GM21619 (cell line): ENCODE measurements around the gene PTHLH.

Source experiments
- ATAC-seq: cut with Tn5 transposase; IDR thresholded peaks from one replicate; pipeline ENCODE4 v1.9.1; 2021; ENCODE audit not compliant: unreplicated experiment

PTHLH gene

DNA sequence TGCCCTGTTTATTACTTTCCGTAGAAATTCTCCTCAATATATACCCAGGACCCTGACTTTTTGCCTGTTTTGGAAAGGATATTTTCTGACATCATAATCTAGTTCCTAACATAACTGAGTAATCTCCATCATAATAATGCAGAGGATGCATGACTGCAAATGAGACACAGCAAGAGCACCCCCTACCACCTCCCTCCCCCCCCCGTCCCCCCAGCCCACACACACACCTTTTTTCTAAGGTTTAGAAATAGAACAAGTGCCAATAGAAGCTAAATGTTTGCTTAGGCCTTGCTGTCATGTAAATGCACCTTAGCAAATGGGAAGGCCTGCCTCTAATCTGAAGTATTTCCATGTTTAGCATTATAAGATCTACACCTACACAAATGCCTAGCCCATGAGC is at the start of gene PTHLH:
PTHLH (minus strand) TSS at position 13 of the 400 bp plus-strand sequence. CDS start 3,239 bp downstream, outside the sequence.
- ATAC-seq = no peak

DNA sequence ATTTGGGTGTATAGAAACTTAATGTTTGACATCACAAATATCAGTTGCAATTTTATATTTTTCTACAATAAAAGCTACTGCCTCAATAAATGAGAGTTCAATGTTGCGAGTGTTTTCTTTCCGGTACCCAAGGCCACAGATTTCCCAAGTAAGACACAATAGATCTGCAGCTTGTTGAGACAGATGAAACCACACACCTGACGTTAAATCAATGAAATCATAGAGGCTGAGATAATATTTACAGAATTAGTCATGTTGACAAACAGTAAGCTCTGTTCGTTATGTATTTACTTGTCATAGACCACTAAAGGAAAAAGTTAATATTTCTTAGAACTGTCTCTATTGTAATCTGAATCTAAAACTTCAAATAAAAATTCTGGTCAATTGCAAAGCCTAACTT is 49.2 kb upstream of the PTHLH start:
- no peak for ATAC-seq

DNA sequence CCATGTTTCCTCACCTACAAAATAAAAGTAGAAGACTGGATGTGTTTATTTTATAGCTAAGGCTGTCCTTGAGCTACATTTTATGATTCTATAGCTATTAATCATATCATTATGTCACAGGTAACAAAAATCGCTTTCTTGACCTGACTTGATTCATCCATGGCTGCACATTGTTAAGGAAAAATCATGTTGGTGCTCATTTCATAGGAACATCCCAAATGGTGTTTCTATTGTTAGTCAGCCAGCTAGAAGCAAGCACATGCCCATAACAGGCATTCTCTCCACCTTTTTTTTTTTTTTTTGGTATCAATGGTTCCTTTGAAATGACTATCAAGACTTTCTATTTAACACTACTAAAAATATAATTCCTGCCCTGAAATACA is 45.3 kb upstream of the PTHLH start:
- ATAC-seq = no peak

DNA sequence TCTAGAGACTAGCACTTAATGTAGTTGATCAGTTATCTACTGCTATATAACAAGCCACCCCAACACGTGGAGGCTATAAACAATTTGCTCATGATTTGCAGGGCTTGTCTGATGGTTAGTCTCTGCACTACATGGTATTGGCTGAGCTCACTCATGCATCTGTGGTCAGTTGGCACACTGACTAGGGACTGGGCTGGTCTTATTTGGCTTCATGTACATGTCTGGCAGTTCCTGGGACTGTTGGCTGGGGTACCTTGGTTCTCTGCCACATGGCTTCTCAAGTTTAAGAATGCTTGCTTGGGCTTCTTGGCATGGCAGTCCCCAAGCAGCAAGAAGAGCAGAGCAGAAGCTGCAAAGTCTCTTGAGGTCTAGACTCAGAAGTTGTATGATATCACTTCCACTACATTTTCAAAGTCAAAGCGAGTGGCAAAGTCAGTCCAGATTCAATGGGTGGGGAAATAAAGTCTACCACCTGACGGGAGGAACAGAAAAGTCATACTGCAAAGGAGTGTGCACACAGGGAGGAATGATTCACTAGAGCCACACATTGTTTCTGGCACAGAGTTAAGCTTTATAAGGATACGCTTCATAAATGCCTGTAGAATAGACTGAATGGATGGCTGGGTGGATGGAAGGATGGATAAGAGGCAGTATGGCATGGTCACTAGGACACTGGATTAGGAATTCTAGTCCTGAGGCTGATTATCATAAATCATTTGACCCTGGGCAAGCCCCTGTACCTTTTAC is 44.8 kb upstream of the PTHLH start:
- no peak for ATAC-seq

DNA sequence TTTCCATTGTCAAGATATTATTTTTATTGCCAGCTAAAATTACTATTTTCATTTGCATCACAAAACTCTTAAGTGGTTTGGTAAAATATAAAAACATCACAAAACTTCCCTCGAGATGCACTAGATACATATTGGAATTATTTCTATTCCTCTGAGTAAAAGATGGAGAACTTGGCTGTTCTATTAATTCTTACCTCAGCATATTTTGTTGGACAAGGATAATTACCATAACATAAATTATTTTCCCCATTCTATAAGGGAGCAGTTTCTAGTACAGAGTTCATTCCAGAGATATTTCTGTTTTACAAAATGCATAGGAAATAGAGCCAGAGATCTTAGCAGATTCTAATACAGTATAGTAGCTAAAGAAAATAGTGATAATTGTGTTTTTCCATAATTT is 42.6 kb upstream of the PTHLH start:
- ATAC-seq = no peak

GRCh38 chr12:28014196-28014595 is 41.7 kb upstream of the PTHLH start:
- ATAC-seq = no peak

GRCh38 chr12:28012333-28012918 is 39.9 kb upstream of the PTHLH start:
- no peak for ATAC-seq

DNA sequence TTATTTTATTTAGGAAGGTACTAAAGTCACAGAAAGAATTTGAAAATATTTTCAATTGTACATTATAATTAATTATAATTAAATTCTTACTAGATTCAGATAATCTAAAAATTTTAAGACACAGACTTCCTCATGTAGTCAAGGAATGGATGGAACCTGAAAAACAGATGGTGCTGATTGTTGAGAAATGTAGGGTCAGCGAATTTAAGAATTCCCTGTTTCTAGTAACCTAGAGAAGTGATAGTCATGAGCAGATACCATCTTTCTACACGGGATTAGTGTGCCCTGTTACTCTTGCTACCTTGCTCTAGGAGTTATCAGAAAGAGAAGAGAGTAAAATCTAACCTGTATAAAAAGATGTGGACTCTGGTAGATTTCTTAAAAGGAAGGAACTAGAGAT is 37.5 kb upstream of the PTHLH start:
- ATAC-seq = no peak

GRCh38 chr12:27999970-28000369 is 27.4 kb upstream of the PTHLH start:
- no peak for ATAC-seq

DNA sequence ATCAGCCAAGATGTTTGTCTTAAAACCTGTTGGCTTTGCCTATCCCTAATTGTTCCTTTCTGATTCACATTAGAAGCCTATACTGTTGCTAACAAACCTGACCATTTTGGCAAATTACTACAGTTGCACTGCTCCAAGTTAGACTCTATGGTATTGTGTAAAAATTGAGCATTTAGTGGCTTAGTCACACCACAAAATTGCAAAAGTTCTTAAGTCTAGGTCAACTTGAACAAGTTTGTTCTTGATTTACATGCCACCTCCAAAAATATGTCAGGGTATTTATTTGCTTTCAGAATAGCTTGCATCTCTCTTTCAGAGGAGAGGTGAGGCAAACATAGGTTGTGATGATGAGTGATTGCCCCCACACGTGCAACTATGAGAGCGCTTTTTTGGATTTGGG is 27.0 kb upstream of the PTHLH start:
- no peak for ATAC-seq

DNA sequence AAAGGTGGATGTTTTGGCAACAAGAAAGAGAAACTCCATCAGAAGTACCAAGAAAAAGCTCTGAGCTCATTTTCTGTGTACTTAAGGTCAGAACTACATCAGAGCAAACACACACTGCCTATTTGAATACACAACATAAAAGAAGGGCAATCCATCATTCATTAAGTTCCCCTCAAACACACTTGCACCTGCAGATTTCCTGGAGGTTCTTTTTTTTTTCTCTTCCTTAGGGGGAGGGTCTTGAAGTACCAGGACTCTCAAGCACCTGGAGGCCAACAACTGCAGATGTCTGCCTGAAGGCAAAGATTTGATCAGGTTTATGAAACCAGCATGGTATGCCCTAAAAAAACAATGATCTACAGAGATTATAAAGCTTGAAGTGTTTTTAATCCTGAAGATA is 26.1 kb upstream of the PTHLH start:
- ATAC-seq = no peak

DNA sequence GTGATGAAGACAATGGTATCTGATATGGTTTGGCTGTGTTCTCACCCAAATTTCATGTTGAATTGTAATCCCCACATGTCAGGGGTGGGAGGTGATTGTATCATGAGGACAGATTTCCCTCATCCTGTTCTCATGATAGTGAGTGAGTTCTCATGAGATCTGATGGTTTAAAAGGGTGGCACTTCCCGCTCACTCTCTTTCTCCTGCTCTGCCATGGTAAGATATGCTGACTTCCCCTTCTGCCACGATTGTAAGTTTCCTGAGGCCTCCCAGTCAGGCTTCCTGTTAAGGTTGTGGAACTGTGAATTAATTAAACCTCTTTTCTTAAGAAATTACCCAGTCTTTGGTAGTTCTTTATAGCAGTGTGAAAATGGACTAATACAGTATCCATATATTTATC is 25.6 kb upstream of the PTHLH start:
- no peak for ATAC-seq

- ATAC-seq = no peak
Observed at GRCh38 chr12:27996761-27997160, 24.2 kb upstream of the PTHLH start.

- ATAC-seq = no peak
Observed at GRCh38 chr12:27995406-27995805, 22.9 kb upstream of the PTHLH start.

DNA sequence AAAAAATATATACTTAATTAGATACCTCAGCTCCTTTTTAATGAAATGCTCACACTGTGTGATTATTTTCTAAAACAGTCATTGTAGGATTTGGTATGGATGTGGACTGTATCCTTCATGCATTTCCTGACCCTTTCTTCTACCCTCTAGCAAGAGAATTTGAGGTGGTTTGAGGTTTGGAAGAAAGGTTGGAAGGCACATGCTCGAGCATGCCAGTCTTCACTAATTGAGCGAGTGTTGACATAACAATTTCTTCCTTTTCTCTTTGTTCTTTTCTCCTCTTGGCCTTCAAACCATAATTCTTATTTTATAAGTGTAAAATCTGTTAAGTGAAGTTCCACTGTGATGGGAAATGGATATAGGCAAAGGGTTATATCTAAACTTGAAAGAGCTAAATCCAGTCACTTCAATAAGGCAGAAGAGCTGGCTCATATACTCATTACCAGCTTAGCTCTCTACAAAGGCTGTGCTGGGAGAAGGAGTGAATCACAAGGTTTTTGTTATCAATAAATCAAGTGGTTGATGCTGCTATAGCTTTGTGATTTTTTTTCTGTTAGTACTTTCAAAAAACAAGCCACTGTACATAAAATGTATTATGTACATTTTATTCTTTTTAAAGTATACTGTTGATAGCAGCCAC is 16.2 kb upstream of the PTHLH start:
- ATAC-seq = no peak

- no peak for ATAC-seq
Observed at GRCh38 chr12:27987331-27987730, 14.8 kb upstream of the PTHLH start.

DNA sequence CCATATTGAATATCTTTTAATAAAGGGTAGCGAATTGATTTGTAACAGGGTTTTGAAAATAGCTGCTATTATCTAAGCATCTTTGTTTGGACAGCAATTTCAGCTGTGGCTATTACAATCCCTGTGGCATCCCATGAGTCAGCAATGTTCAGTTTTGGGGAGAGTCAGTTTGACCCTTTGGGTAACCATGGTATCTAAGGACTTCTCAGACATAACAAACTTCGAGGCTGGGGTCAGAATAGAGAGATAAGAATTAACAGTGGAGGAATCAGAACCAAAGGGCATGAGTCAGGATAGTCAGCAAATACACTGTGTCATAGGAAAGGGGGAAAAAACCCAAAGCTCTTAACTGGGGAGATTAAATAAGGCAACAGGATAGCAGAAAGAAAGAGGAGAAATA is 11.7 kb upstream of the PTHLH start:
- no peak for ATAC-seq

GRCh38 chr12:27982951-27983350 is 10.4 kb upstream of the PTHLH start:
- no peak for ATAC-seq

DNA sequence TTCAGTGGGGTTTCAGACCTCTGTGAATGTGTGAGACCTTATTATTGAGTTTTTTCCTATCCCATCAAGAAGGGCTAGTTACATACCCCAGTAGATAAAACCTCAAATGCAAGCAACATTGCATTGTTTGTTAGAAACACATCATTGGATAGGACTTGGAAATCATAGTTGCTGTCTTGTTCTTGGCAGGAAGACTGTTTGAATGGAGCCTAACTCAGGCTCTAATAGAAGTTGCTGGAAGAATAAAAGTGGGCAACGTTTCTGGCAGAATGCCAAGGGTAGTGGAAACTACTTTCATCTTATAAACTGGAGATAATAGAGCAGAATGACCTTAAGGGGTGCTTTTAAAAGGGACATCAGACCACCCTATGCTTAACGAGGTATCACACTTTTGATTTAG is 9.9 kb upstream of the PTHLH start:
- no peak for ATAC-seq

DNA sequence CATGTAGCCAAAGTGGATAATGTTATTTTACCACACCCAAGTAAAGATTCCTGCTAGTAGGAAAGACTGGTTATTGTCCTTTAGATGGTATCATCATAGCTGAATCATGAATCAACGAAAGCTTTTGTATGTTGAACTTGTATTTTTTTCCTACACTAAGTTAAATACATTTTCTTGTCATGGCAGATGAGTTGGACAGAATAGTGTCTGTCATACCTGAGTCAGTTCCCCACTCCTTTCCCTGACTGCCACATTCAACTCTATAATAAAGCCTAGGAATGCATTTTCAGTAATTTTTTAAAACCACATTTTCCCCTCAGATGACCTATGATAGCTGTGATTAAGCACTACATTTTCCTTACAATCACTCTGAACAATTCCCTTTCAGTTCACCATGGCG is 9.3 kb upstream of the PTHLH start:
- no peak for ATAC-seq

GRCh38 chr12:27979145-27979544 is 6.6 kb upstream of the PTHLH start:
- no peak for ATAC-seq
